Lower leg skin (tissue), 4 donors: ENCODE measurements around the gene CLASP1. TPM values are rescaled to one million over a fixed set of nuclear protein-coding genes. Genes with fewer than 3 reads are reported as not detected.

Experiments used
- DNase-seq, 2 donors: peaks; one replicate each; pipeline ENCODE4 v3.0.0-alpha.2; 2019; ENCODE audit warnings: low spot score in 2 of 2
- H3K4me3 ChIP-seq: fragments of 200-600 bp; sonication (generic); 2 replicates; pipeline ENCODE4 v1.5.1; 2017; ENCODE audit warnings: mild to moderate bottlenecking, low read depth; ENCODE audit not compliant: poor library complexity, severe bottlenecking
- CTCF ChIP-seq, 3 donors: fragments of 450-650 bp; IDR thresholded peaks; one replicate each; pipeline ENCODE4 v1.5.1; 2016; ENCODE audit warnings: antibody characterized with exemption in 3 of 3, mild to moderate bottlenecking in 3 of 3, moderate library complexity in 2 of 3
- POLR2A ChIP-seq, 2 donors: fragments of 450-650 bp; IDR thresholded peaks; one replicate each; pipeline ENCODE4 v1.6.1; 2016 to 2017; ENCODE audit warnings: antibody characterized with exemption in 2 of 2, mild to moderate bottlenecking in 1 of 2, moderate library complexity in 1 of 2
- WGBS, 2 donors: methylation state at CpG; one replicate each; pipeline ENCODE4 v1.1.5; 2018; 5-methylcytosine and 5-hydroxymethylcytosine counted together
- intact Hi-C: fragments of 100-400 bp; cut with DNase I; formaldehyde crosslinking; loops from one replicate; pipeline ENCODE4 v1.15.0; 2023; ENCODE audit warnings: low total_unique reads
- total RNA-seq, 4 donors: library from RNA; depleted of rRNA; stranded (reverse); fragments of >200 nt; gene quantifications; one replicate each; pipeline ENCODE4 v1.1.0, GENCODE V29; 2016

The CLASP1 gene
- total RNA-seq, 4 donors from 2014 or later: 56.8 to 88.4 (median 69.0) TPM

- peak in 1 of 2 donors; percentile 79 for DNase-seq
- H3K4me3 ChIP-seq: no peak overlapping the region
- no peak for TF ChIP-seq CTCF (IDR thresholded peaks at IDR 0.05)
- no peak for TF ChIP-seq POLR2A (IDR thresholded peaks at IDR 0.05)
- intact Hi-C loops: no loop called here
- 90 to 97% methylated on average over 5 to 6 of the region's 7 CpGs for WGBS, 2 donors
Observed at GRCh38 chr2:121295911-121296650, 353.2 kb downstream of the CLASP1 start.

- intact Hi-C loops: no loop called here
- DNase-seq: peak in 1 of 2 donors; percentile 65
- 83 to 86% methylated on average over 7 to 9 of the region's 9 CpGs for WGBS, 2 donors
- H3K4me3 ChIP-seq: no peak overlapping the region
- TF ChIP-seq POLR2A (IDR thresholded peaks at IDR 0.05) (no peak), CTCF (IDR thresholded peaks at IDR 0.05) (no peak)
Observed at GRCh38 chr2:121294881-121295840, 354.1 kb downstream of the CLASP1 start.

DNA sequence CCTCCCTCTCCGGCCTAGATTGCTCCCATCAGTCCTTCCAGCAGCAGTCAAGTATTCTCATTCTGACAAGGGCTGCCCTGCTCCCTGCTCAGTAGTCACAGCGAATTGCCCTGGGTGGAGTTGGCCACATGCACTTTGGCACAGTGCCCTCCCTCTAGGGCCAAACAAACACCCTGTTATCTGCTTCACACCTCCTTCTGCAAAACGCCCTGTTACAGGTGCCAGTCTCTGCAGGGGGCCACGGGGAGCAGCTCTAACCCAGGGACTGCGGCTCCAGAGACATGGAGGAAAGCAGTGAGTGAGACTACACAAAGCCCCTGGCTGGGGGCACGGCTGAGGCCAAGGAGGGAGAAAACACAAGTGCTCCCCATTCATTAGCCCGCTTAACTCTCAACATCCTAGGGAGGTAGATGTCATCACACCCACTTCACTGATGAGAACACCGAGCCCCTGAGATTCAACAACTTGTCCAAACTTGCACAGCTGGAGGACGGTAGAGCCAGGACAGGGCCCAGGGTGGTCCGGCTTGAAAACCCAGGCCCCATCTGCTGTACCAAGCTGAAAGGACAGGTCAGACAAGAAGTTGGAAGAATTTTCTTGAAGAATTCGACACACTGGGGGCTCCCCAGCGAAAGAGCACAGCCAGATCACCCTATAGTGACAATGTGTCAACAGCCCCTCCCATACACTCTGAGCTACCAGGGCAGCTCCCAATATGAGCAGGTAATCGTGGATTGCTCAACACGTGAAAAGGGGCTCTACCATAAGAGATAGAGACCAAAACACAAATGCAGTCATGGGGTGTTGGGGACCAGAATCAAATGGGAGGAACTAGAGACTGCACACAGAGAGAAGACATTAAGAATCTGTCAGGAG, 355.6 kb downstream of the CLASP1 start:
- no peak for TF ChIP-seq CTCF (IDR thresholded peaks at IDR 0.05)
- TF ChIP-seq POLR2A (IDR thresholded peaks at IDR 0.05): no peak
- WGBS, 2 donors: 59 to 70% methylated on average over 14 of the region's 14 CpGs
- DNase-seq: peak in 1 of 2 donors; percentile 72
- intact Hi-C loops: no loop called here
- H3K4me3 ChIP-seq: no peak overlapping the region

DNA sequence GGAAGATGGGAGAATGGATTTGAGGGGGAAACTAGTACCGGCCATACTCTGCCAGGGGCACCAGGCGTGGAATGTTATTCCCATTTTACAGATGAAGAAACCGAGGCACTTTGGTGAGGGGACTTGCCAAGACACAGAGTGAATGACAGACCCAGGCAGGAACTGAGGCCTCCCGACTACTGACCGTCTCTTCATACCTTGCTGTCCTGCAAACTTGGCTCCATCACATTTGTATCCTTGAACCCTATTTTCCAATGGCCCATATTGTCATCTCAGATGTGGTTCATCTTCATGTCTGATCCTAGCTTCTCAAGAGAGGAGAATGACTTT, 358.0 kb downstream of the CLASP1 start:
- intact Hi-C loops: no loop called here
- H3K4me3 ChIP-seq: no peak overlapping the region
- WGBS, 2 donors: 95 to 96% methylated on average over 5 of the region's 5 CpGs
- TF ChIP-seq CTCF (IDR thresholded peaks at IDR 0.05) (no peak), POLR2A (IDR thresholded peaks at IDR 0.05) (no peak)
- DNase-seq: peak in 1 of 2 donors; percentile 60

GRCh38 chr2:121289271-121289670, 360.0 kb downstream of the CLASP1 start:
- intact Hi-C loops: no loop called here
- TF ChIP-seq CTCF (IDR thresholded peaks at IDR 0.05) (no peak), POLR2A (IDR thresholded peaks at IDR 0.05) (no peak)
- DNase-seq: no peak
- no peak overlapping the region for H3K4me3 ChIP-seq
- 89 to 94% methylated on average over 5 of the region's 5 CpGs for WGBS, 2 donors
